Naive thymus-derived CD4-positive, alpha-beta T cell (primary cell): Measurements from ENCODE around the gene CFAP251. TPM values are rescaled to one million over a fixed set of nuclear protein-coding genes. Genes with fewer than 3 reads are reported as not detected.

ENCODE experiments used
- ATAC-seq: fragments of 150-1000 bp; cut with Tn5 transposase; 2 replicates; pipeline ENCODE4 v1.10.0; 2021; ENCODE audit warnings: mild to moderate bottlenecking, moderate library complexity
- CTCF ChIA-PET: fragments of 350-600 bp; sonication (Branson Sonifier 250); formaldehyde crosslinking; loops from one replicate; lab custom pipeline; 2021; ENCODE audit warnings: antibody characterized with exemption; lab: Charles Lee
- POLR2A ChIA-PET: fragments of 350-600 bp; sonication (Branson Sonifier 250); formaldehyde crosslinking; loops from one replicate; lab custom pipeline; 2021; ENCODE audit warnings: antibody characterized with exemption, inconsistent platforms; lab: Charles Lee
- DNase-seq, 9 donors: peaks; one replicate each; pipeline versions ENCODE4 v3.0.0 to v3.0.0-alpha.2; 2020 to 2022; ENCODE audit warnings: mixed read lengths in 1 of 9
- H3K27ac ChIP-seq: one replicate; pipeline ENCODE4 v1.7.0; 2013; ENCODE audit warnings: mild to moderate bottlenecking, low read depth, low read length, moderate library complexity
- H3K27me3 ChIP-seq, 2 donors: one replicate each; pipeline ENCODE4 v1.7.0; 2013; ENCODE audit warnings: low read length in 2 of 2, mild to moderate bottlenecking in 2 of 2, moderate library complexity in 2 of 2; ENCODE audit not compliant: control insufficient read depth in 2 of 2, insufficient read depth in 2 of 2
- H3K36me3 ChIP-seq, 3 experiments: 1 replicate in 2 of 3; 2 replicates in 1 of 3; pipeline ENCODE4 v1.7.0; 2013; ENCODE audit warnings: low read length in 3 of 3, mild to moderate bottlenecking in 3 of 3, moderate library complexity in 1 of 3; ENCODE audit not compliant: insufficient read depth in 3 of 3, control insufficient read depth in 2 of 3
- H3K4me1 ChIP-seq, 2 donors: one replicate each; pipeline ENCODE4 v1.7.0; 2013; ENCODE audit warnings: low read length in 2 of 2, mild to moderate bottlenecking in 2 of 2, moderate library complexity in 1 of 2; ENCODE audit not compliant: control insufficient read depth in 2 of 2, insufficient read depth in 2 of 2
- H3K4me3 ChIP-seq: 2 replicates; pipeline ENCODE4 v1.7.0; 2013; ENCODE audit warnings: mild to moderate bottlenecking, low read length
- H3K9me3 ChIP-seq, 3 experiments: 1 replicate in 2 of 3; 2 replicates in 1 of 3; pipeline ENCODE4 v1.7.0; 2013; ENCODE audit warnings: low read length in 3 of 3; ENCODE audit not compliant: control insufficient read depth in 2 of 3
- H3K27ac Mint-ChIP-seq, 9 donors: one replicate each; pipeline ENCODE4 v1.8.0; 2020 to 2022; ENCODE audit warnings: mixed read lengths in 9 of 9, mild to moderate bottlenecking in 8 of 9, moderate library complexity in 5 of 9, inconsistent platforms in 2 of 9
- H3K27me3 Mint-ChIP-seq, 5 donors: one replicate each; pipeline ENCODE4 v1.8.0; 2021 to 2022; ENCODE audit warnings: mixed read lengths in 5 of 5, mild to moderate bottlenecking in 1 of 5
- H3K36me3 Mint-ChIP-seq, 5 donors: one replicate each; pipeline ENCODE4 v1.8.0; 2020 to 2022; ENCODE audit warnings: mixed read lengths in 5 of 5, mild to moderate bottlenecking in 3 of 5, inconsistent platforms in 1 of 5
- H3K4me1 Mint-ChIP-seq, 7 donors: one replicate each; pipeline ENCODE4 v1.8.0; 2020 to 2022; ENCODE audit warnings: mixed read lengths in 7 of 7, mild to moderate bottlenecking in 3 of 7, inconsistent platforms in 1 of 7
- H3K4me3 Mint-ChIP-seq, 10 donors: one replicate each; pipeline ENCODE4 v1.8.0; 2020 to 2022; ENCODE audit warnings: mild to moderate bottlenecking in 10 of 10, mixed read lengths in 10 of 10, moderate library complexity in 6 of 10, inconsistent platforms in 2 of 10
- H3K9me3 Mint-ChIP-seq, 11 donors: one replicate each; pipeline ENCODE4 v1.8.0; 2020 to 2022; ENCODE audit warnings: mixed read lengths in 11 of 11, mild to moderate bottlenecking in 4 of 11, inconsistent platforms in 1 of 11, moderate library complexity in 1 of 11
- intact Hi-C, 2 donors: fragments of 100-400 bp; cut with micrococcal nuclease; formaldehyde crosslinking; loops; one replicate each; pipeline ENCODE4 v1.15.1; 2023
- polyA plus RNA-seq, 2 donors: library from polyadenylated mRNA; unstranded; fragments of 300-500 nt; fragmentation: Illumina TruSeq; gene quantifications; one replicate each; pipeline ENCODE4 v1.2.3, GENCODE V29; 2021
- total RNA-seq, 6 experiments: library from RNA in 5 of 6; stranded (reverse) in 5 of 6; gene quantifications; 1 replicate in 5 of 6; 2 replicates in 1 of 6; pipeline ENCODE4 v1.2.3 and lab custom pipeline; 2021 to 2026

Gene CFAP251
- total and polyA plus RNA-seq, 7 experiments from 2014 or later, result 0.38 to 1.5 (median 0.88) TPM; not detected in 2

DNA sequence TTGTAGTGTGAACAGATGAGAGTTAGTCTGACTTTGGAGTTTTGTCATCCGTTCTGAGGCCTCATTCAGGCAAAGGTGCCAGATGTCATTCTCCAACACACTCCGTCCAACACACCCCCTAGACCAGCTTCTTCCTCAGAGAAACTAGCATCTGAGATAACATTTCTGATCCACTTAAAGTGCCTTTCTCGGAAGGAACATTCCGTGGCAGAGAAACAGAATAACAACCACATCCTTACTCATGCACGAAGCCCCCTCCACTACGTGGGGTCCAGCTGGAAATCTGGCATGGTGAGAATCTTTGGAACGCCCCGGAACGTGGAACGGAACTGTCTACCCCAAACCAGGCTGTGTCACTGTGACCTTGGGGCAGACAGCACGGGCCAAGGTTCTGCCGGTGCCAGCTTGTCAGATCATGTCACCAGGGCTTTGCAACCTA lies 86.3 kb downstream of the CFAP251 start:
- peaks cover 10 to 38% (median 15%) of the 10 kb centered on the region in 7 donors for H3K4me1 Mint-ChIP-seq
- intact Hi-C loops, result loop anchor here in 1 of 2 donors (5.0 kb wide), 1 partner anchor 87 kb away; the partner anchor contains the start of gene CFAP251
- peaks cover 0 to 3% (median under 1%) of the 10 kb centered on the region in 5 donors for H3K36me3 Mint-ChIP-seq
- no peaks in the 10 kb centered on the region for H3K36me3 ChIP-seq
- no peaks in the 10 kb centered on the region for H3K9me3 ChIP-seq
- H3K27ac ChIP-seq, result peak overlapping the region; percentile 40
- CTCF ChIA-PET, result interaction anchor here (0.7 to 1.3 kb wide), 2 partner anchors 18 to 509 kb away, joined by 3 to 4 read pairs; no protein-coding TSS in a partner anchor
- no peaks in the 10 kb centered on the region for H3K27me3 ChIP-seq
- peak overlapping the region in 3 of 9 donors; percentile 48 to 86 (median 81) for H3K27ac Mint-ChIP-seq
- H3K4me1 ChIP-seq, result peaks cover 21 to 28% of the 10 kb centered on the region in 2 donors
- H3K4me3 ChIP-seq, result no peak overlapping the region
- POLR2A ChIA-PET, result no interaction called here
- H3K4me3 Mint-ChIP-seq, result peak overlapping the region in 7 of 10 donors; percentile 10 to 75 (median 51)
- DNase-seq (no peak), ATAC-seq (no peak)
- peaks cover 0 to 31% (median 8%) of the 10 kb centered on the region in 5 donors for H3K27me3 Mint-ChIP-seq
- peaks cover 0 to 1% (median 0%) of the 10 kb centered on the region in 11 donors for H3K9me3 Mint-ChIP-seq

DNA sequence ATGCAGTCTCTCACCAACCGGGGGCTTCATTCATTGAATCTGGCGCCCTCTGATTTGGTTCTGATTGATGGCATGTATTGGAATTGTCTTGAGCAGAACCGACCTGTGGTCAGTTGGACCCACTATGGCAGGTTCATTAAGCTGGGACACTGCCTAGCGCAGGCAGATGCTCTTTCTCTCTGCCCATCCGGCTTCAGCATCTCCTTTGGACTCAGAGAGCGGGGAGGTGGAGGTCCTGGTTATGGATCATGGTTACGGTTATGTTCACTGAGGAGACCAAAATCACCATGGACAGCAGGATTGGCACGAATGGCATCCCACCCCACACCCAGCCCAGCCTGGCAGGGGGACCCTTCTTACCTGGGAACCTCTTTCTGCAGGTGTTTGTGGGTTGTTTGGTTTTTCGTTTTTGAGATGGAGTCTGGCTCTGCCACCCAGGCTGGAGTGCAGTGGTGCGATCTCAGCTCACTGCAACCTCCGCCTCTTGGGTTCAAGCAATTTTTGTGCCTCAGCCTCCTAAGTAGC lies 86.9 kb downstream of the CFAP251 start:
- DNase-seq (no peak), ATAC-seq (no peak)
- intact Hi-C loops, result loop anchor here in 1 of 2 donors (5.0 kb wide), 1 partner anchor 88 kb away; the partner anchor contains the start of gene CFAP251
- H3K27ac Mint-ChIP-seq, result peak overlapping the region in 1 of 9 donors; percentile 17
- H3K4me3 Mint-ChIP-seq, result peak overlapping the region in 4 of 10 donors; percentile 23 to 69 (median 44)
- H3K27me3 Mint-ChIP-seq, result peaks cover 0 to 30% (median 8%) of the 10 kb centered on the region in 5 donors
- CTCF ChIA-PET, result interaction anchor here (1.3 kb wide), 1 partner anchor 18 kb away, joined by 4 read pairs; no protein-coding TSS in a partner anchor
- peaks cover 0 to 3% (median 0%) of the 10 kb centered on the region in 5 donors for H3K36me3 Mint-ChIP-seq
- H3K36me3 ChIP-seq, result no peaks in the 10 kb centered on the region
- H3K4me1 Mint-ChIP-seq, result peaks cover 10 to 38% (median 15%) of the 10 kb centered on the region in 7 donors
- POLR2A ChIA-PET, result no interaction called here
- no peak overlapping the region for H3K27ac ChIP-seq
- H3K4me1 ChIP-seq, result peaks cover 21 to 28% of the 10 kb centered on the region in 2 donors
- no peaks in the 10 kb centered on the region for H3K9me3 ChIP-seq
- H3K27me3 ChIP-seq, result no peaks in the 10 kb centered on the region
- H3K9me3 Mint-ChIP-seq, result no peaks in the 10 kb centered on the region
- no peak overlapping the region for H3K4me3 ChIP-seq

DNA sequence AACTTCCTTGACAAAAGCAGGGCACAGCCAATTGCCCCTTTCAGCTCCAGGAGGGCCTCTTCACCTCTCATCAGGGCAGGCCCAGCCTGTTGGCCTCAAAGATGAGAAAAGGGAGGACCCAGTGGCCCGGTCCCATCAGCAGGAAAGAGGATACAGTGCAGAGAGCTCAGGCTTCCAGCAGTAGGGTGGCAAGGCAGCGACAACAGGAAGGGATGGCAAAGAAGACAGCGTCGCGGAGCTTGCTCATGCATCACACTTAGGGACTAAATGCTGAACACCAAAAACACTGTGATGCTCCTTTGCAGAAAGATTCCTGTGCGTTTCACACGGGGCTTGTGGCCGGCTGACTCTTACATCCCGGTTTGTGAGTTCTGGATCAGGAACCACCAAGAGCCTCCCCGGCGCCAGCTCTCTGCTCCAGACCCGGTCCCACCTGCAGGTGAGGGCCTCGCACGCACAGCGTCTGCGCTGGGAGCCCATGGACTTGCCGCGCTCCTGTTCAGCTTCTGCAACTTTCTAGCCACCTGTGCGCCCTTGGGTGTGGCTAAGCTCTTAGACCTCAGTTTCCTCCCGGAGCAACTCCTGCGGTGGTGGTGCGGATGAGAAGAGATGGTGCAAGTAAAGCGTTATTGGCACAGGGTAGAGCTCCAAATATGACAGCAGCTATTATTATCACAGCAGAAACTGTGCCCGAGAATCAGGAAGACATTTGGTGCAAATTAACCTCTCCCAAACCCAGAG lies 88.0 kb downstream of the CFAP251 start:
- Mint-ChIP-seq H3K9me3 (no peaks in the 10 kb centered on the region), H3K27ac (peak overlapping the region in 8 of 9 donors; percentile 40 to 93 (median 77)), H3K4me1 (peaks cover 10 to 38% (median 15%) of the 10 kb centered on the region in 7 donors), H3K27me3 (peaks cover 0 to 30% (median 8%) of the 10 kb centered on the region in 5 donors), H3K36me3 (peaks cover 0 to 3% (median 0%) of the 10 kb centered on the region in 5 donors), H3K4me3 (peak overlapping the region; percentile 57 to 87 (median 75))
- H3K9me3 ChIP-seq, result no peaks in the 10 kb centered on the region
- H3K27ac ChIP-seq, result peak overlapping the region; percentile 15
- H3K4me3 ChIP-seq, result no peak overlapping the region
- DNase-seq (peak in 5 of 9 donors; percentile 28 to 41 (median 38)), ATAC-seq (peak; percentile 35)
- intact Hi-C loops, result loop anchor here in 1 of 2 donors (5.0 kb wide), 1 partner anchor 89 kb away; the partner anchor contains the start of gene CFAP251
- H3K27me3 ChIP-seq, result no peaks in the 10 kb centered on the region
- no peaks in the 10 kb centered on the region for H3K36me3 ChIP-seq
- ChIA-PET CTCF (interaction anchor here (0.6 to 1.5 kb wide), 2 partner anchors 22 to 84 kb away, joined by 3 to 5 read pairs; no protein-coding TSS in a partner anchor), POLR2A (interaction anchor here (0.6 to 1.8 kb wide), 4 partner anchors 14 to 22 kb away, joined by 3 to 7 read pairs (median 4); partner anchors contain the start of gene BCL7A)
- peaks cover 21 to 28% of the 10 kb centered on the region in 2 donors for H3K4me1 ChIP-seq

DNA sequence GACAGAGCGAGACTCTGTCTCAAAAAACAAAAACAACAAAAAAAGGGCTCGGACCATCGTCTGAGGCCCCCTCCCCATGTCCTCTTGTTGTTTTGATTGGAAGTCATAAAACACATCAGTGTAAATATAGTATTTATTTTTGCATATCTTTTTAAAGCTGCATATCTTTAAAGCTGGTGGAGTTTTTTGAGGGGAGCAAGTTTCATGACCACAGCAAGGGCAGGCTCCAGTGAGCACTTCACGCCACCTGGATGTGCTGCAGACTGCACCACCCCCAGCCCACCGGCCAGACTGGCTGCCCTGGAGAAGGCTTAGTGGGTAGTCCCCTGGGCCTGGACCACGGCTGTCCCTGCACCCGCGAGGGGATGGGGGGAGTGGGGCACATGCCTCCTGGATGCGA lies 91.3 kb downstream of the CFAP251 start:
- Mint-ChIP-seq H3K27me3 (peaks cover 0 to 19% (median 4%) of the 10 kb centered on the region in 5 donors), H3K9me3 (no peaks in the 10 kb centered on the region), H3K36me3 (no peaks in the 10 kb centered on the region), H3K4me3 (no peak overlapping the region), H3K27ac (no peak overlapping the region), H3K4me1 (peaks cover 9 to 29% (median 10%) of the 10 kb centered on the region in 7 donors)
- H3K4me3 ChIP-seq, result no peak overlapping the region
- ChIA-PET CTCF (no interaction called here), POLR2A (interaction anchor here (0.9 kb wide), 1 partner anchor 11 kb away, joined by 3 read pairs; no protein-coding TSS in a partner anchor)
- H3K4me1 ChIP-seq, result peaks cover 11 to 22% of the 10 kb centered on the region in 2 donors
- intact Hi-C loops, result loop anchor here in 1 of 2 donors (5.0 kb wide), 1 partner anchor 92 kb away; the partner anchor contains the start of gene CFAP251
- H3K27ac ChIP-seq, result no peak overlapping the region
- ATAC-seq (no peak), DNase-seq (no peak)
- H3K9me3 ChIP-seq, result no peaks in the 10 kb centered on the region
- H3K27me3 ChIP-seq, result no peaks in the 10 kb centered on the region
- H3K36me3 ChIP-seq, result no peaks in the 10 kb centered on the region

DNA sequence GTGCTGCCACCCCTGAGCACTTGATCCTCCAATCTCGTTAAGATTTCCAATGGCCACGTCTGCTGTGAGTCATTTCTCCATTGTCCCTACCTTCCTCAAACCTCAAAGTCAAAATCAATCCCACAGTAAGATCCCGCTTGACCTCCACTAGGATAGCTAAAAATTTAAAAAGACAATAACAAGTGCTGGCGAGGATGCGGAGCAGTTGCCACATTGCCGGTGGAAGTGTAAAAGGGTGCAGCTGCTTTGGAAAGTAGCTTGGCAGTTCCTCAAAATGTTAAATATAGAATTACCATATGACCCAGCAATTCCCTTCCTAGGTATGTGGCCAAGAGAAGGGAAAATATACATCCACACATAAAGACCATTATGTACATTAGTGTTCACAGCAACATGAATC lies 93.8 kb downstream of the CFAP251 start:
- ChIA-PET CTCF (no interaction called here), POLR2A (no interaction called here)
- Histone ChIP-seq H3K36me3 (no peaks in the 10 kb centered on the region), H3K27me3 (no peaks in the 10 kb centered on the region), H3K4me1 (peaks cover 0 to 2% of the 10 kb centered on the region in 2 donors), H3K9me3 (no peaks in the 10 kb centered on the region), H3K27ac (no peak overlapping the region), H3K4me3 (no peak overlapping the region)
- no peak for ATAC-seq
- Mint-ChIP-seq H3K4me3 (no peak overlapping the region), H3K9me3 (peaks cover 0 to under 1% (median 0%) of the 10 kb centered on the region in 11 donors), H3K36me3 (no peaks in the 10 kb centered on the region), H3K27me3 (peaks cover 0 to 11% (median 0%) of the 10 kb centered on the region in 5 donors), H3K27ac (no peak overlapping the region), H3K4me1 (peaks cover 0 to 10% (median 1%) of the 10 kb centered on the region in 7 donors)
- no peak for DNase-seq
- intact Hi-C loops, result no loop called here

DNA sequence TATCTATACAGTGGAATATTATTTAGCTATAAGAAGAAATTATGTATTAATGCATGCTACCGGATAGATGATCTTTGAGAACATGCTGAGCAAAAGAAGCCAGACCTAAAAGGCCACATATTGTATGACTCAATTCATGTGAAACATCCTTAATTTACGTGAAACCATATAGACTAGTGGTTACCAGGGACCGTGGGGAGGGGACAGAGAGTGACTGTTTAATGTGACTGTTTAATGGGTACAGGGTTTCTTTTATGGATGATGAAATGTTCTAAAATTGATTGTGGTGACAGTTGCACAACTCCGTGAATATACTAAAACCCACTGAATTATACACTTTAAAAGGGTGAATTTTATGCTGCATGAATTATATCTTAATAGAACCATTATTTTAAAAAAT lies 94.7 kb downstream of the CFAP251 start:
- Histone ChIP-seq H3K36me3 (no peaks in the 10 kb centered on the region), H3K27me3 (no peaks in the 10 kb centered on the region), H3K9me3 (no peaks in the 10 kb centered on the region), H3K4me1 (no peaks in the 10 kb centered on the region), H3K27ac (no peak overlapping the region), H3K4me3 (no peak overlapping the region)
- intact Hi-C loops, result no loop called here
- Mint-ChIP-seq H3K4me3 (no peak overlapping the region), H3K4me1 (peaks cover 0 to 4% (median 0%) of the 10 kb centered on the region in 7 donors), H3K27me3 (peaks cover 0 to 11% (median 0%) of the 10 kb centered on the region in 5 donors), H3K9me3 (peaks cover 0 to 5% (median 0%) of the 10 kb centered on the region in 11 donors), H3K27ac (no peak overlapping the region), H3K36me3 (no peaks in the 10 kb centered on the region)
- no peak for DNase-seq
- POLR2A ChIA-PET, result no interaction called here
- ATAC-seq, result no peak
- CTCF ChIA-PET, result no interaction called here
